Right lobe of liver (tissue), 4 donors: ENCODE results near the gene SNX10.

Experiments used
- POLR2A ChIP-seq: fragments of 450-650 bp; IDR thresholded peaks from one replicate; pipeline ENCODE4 v1.6.1; 2017; ENCODE audit warnings: antibody characterized with exemption, mild to moderate bottlenecking
- TF ChIP-seq, protein P1 (sequence below), 4 donors: fragments of 200-600 bp in 3 of 4; fragments of 450-650 bp in 1 of 4; IDR thresholded peaks; one replicate each; pipeline versions ENCODE4 v1.5.1 to v1.8.0; 2016 to 2022; ENCODE audit warnings: antibody characterized with exemption in 4 of 4, mild to moderate bottlenecking in 2 of 4
- donor health status: DM: no; HTN: no; CAD: no.
- donor health status: DM: no; HTN: no; CAD: no.
- donor health status: DM: no; HTN: yes; CAD: no.

DNA sequence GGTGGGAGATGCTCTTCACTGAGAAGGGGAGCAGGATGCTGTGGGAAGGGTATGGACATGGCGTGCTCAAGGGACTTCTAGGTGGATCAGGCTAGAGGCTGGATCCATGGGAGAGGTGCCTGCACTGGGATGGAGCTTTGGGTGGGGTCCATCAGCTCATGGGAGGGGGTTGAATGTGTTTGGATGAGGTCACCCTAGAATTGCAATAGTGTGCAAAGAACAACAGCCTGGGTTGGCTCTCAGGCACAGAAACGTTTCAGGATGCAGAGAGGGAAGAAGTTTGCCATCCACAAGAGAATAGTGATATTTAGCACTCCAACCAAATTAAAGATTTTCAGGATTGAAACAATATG lies 66.1 kb downstream of the SNX10 start:
- TF ChIP-seq, protein P1, sequence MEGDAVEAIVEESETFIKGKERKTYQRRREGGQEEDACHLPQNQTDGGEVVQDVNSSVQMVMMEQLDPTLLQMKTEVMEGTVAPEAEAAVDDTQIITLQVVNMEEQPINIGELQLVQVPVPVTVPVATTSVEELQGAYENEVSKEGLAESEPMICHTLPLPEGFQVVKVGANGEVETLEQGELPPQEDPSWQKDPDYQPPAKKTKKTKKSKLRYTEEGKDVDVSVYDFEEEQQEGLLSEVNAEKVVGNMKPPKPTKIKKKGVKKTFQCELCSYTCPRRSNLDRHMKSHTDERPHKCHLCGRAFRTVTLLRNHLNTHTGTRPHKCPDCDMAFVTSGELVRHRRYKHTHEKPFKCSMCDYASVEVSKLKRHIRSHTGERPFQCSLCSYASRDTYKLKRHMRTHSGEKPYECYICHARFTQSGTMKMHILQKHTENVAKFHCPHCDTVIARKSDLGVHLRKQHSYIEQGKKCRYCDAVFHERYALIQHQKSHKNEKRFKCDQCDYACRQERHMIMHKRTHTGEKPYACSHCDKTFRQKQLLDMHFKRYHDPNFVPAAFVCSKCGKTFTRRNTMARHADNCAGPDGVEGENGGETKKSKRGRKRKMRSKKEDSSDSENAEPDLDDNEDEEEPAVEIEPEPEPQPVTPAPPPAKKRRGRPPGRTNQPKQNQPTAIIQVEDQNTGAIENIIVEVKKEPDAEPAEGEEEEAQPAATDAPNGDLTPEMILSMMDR (IDR thresholded peaks at IDR 0.05), result no peak
- TF ChIP-seq POLR2A, result no peak
